Cardiac muscle cell (in vitro differentiated cells and primary cell): ENCODE results near the gene ERVFRD-1. TPM values are rescaled to one million over a fixed set of nuclear protein-coding genes. Genes with fewer than 3 reads are reported as not detected.

ENCODE experiments used
- DNase-seq, 2 donors: peaks; one replicate each; pipeline versions ENCODE4 v3.0.0 to v3.0.0-alpha.2; 2010 to 2017; ENCODE audit warnings: low read depth in 1 of 2, low spot score in 1 of 2
- H3K27ac ChIP-seq: fragments of 200-600 bp; sonication (generic); 2 replicates; pipeline ENCODE4 v1.5.1; 2016
- H3K27me3 ChIP-seq: fragments of 200-600 bp; sonication (generic); 2 replicates; pipeline ENCODE4 v1.6.0; 2016; ENCODE audit warnings: control low read depth
- H3K36me3 ChIP-seq: fragments of 200-600 bp; sonication (generic); 2 replicates; pipeline ENCODE4 v1.5.1; 2016; ENCODE audit warnings: control low read depth
- H3K4me1 ChIP-seq: fragments of 200-600 bp; sonication (generic); 2 replicates; pipeline ENCODE4 v1.8.1; 2017; ENCODE audit warnings: low read depth, mild to moderate bottlenecking, mixed run types
- H3K4me3 ChIP-seq: fragments of 200-600 bp; sonication (generic); 2 replicates; pipeline ENCODE4 v1.5.1; 2016; ENCODE audit warnings: mild to moderate bottlenecking
- H3K9me3 ChIP-seq: fragments of 200-600 bp; sonication (generic); 2 replicates; pipeline ENCODE4 v1.5.1; 2017; ENCODE audit warnings: low read depth, mild to moderate bottlenecking, control low read depth
- polyA plus RNA-seq: library from polyadenylated mRNA; unstranded; fragments of >200 nt; fragmentation: Nextera tagmentation; extraction: Ambion mirVana; gene quantifications from 2 replicates; pipeline ENCODE4 v1.2.1, GENCODE V29; 2016
- total RNA-seq: library from RNA; depleted of rRNA; stranded (reverse); fragments of >200 nt; gene quantifications from 2 replicates; pipeline ENCODE4 v1.2.3, GENCODE V29; 2016
- TF ChIP-seq, protein P1 (sequence below): IDR thresholded peaks from 2 replicates; pipeline ENCODE4 v1.5.1; 2012; ENCODE audit warnings: low read depth, mild to moderate bottlenecking, low read length

The ERVFRD-1 gene, protein sequence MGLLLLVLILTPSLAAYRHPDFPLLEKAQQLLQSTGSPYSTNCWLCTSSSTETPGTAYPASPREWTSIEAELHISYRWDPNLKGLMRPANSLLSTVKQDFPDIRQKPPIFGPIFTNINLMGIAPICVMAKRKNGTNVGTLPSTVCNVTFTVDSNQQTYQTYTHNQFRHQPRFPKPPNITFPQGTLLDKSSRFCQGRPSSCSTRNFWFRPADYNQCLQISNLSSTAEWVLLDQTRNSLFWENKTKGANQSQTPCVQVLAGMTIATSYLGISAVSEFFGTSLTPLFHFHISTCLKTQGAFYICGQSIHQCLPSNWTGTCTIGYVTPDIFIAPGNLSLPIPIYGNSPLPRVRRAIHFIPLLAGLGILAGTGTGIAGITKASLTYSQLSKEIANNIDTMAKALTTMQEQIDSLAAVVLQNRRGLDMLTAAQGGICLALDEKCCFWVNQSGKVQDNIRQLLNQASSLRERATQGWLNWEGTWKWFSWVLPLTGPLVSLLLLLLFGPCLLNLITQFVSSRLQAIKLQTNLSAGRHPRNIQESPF
- total RNA-seq (not detected in 2 replicates), polyA plus RNA-seq (0.05 TPM in 1 of 2 replicates, not detected in the other)

DNA sequence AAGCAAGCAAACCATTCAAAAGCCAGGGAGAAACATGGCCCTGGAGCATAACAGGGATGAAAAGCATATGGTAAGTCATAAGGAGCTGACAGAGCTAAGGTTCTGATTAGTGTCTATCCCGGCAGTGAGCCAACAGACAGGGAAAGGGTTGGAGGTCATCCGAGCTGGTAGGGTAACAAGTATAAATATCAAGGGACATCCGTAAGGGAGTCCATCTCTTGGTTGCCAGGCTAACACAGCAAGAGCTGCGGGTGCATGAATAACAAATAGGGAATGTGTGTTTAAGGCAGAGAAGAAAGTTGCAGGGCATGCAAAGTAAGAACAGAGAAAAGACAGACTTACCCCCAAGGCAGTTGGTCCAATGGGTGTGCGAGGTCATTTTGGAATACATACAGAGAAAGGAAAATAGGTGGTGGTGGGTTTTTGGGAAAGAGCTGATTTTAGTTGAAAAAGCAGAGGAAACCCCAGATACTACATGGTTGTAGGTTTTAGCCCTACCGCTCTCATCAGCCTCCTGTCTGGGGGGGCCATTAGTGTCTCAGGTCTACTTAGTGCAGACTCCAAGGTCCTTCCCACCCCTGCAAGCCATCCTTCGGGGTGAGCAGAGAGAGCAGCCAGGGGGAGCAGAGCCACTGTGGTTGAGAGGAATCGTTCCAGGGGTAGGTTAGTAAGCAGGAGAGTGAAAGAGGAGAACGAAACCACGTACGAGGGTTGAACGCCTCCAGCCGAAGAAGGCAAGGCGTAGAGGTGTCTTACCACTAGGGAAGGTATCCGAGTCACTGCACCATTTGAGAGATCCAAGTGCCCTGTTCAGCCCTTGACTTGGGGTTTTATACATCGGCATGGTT lies at the start of gene ERVFRD-1:
Gene ERVFRD-1, minus strand, starts transcription at position 805 of the 848 bp plus-strand sequence. CDS start 6,415 bp downstream, outside the sequence.
- Histone ChIP-seq H3K4me1 (no peaks in the 10 kb centered on the region), H3K4me3 (no peak within 1 kb of the TSS), H3K27me3 (no peaks in the 10 kb centered on the region), H3K27ac (peak within 1 kb of the TSS; percentile 69), H3K36me3 (no peaks in the 10 kb centered on the region), H3K9me3 (no peaks in the 10 kb centered on the region)
- TF ChIP-seq, protein P1, sequence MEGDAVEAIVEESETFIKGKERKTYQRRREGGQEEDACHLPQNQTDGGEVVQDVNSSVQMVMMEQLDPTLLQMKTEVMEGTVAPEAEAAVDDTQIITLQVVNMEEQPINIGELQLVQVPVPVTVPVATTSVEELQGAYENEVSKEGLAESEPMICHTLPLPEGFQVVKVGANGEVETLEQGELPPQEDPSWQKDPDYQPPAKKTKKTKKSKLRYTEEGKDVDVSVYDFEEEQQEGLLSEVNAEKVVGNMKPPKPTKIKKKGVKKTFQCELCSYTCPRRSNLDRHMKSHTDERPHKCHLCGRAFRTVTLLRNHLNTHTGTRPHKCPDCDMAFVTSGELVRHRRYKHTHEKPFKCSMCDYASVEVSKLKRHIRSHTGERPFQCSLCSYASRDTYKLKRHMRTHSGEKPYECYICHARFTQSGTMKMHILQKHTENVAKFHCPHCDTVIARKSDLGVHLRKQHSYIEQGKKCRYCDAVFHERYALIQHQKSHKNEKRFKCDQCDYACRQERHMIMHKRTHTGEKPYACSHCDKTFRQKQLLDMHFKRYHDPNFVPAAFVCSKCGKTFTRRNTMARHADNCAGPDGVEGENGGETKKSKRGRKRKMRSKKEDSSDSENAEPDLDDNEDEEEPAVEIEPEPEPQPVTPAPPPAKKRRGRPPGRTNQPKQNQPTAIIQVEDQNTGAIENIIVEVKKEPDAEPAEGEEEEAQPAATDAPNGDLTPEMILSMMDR = no peak
- DNase-seq = no peak

DNA sequence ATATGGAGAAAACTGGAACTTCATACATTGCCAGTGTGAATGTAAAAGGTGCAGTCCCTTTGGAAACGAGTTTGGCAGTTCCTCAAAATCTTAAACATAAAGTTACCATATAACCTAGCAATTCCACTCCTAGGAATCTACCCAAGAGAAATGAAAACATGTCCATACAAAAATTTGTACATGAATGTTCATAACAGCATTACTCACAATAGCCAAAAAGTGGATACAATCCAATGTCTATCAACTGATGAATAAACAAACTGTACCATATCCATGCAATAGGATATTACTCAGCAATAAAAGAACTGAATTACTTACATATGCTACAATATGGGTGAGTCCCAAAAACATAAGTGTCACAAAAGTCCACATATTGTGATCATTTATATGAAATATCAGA lies 48.7 kb upstream of the ERVFRD-1 start:
- TF ChIP-seq, protein P1 = no peak
- no peaks in the 10 kb centered on the region for H3K27me3 ChIP-seq

DNA sequence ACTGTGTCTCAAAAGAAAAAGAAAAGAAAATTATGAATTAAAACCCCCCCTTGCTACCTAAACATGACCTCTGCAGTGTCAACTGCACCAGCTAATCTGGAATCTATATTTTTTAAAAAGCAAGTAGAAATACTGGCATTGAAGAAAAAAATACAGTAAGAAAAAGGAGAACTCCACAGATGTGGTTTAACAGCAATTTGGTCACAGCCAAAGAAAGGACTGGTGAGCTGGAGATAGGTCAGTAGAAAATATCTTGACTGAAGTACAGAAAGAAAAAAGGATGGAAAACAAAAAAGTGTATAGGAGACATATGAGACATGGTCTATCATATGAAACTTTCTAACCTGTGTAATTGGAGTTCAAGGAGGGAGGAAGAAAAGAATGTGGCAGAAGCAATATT lies 44.1 kb upstream of the ERVFRD-1 start:
- Histone ChIP-seq H3K4me1 (no peaks in the 10 kb centered on the region), H3K36me3 (no peaks in the 10 kb centered on the region), H3K9me3 (peaks cover 3% of the 10 kb centered on the region), H3K27me3 (peaks cover 17% of the 10 kb centered on the region), H3K4me3 (no peak overlapping the region), H3K27ac (no peak overlapping the region)
- TF ChIP-seq, protein P1 = no peak
- DNase-seq = no peak

More for the DNA sequence above, 48.7 kb upstream of the ERVFRD-1 start:
- Histone ChIP-seq H3K9me3 (no peaks in the 10 kb centered on the region), H3K27ac (no peak overlapping the region), H3K36me3 (no peaks in the 10 kb centered on the region), H3K4me3 (no peak overlapping the region), H3K4me1 (no peaks in the 10 kb centered on the region)
- no peak for DNase-seq

DNA sequence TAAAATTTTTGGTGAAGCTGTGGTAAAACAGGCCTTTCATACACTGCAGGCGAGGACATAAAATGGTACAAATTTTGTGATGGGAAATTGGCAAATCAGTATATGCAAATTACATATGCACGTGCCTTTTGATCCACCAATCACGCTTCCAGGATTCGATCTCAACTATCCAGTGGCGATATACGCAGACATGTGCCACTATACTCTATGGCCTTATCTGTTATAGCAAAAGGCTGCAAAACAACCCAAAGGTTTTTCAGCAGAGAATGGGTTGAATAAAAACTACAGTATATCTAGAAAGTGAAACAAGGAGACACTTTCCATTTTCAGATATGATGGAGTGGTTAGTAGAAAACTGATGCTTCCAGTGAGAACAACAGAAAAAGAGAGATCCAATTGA lies 41.9 kb upstream of the ERVFRD-1 start:
- H3K4me3 ChIP-seq = no peak overlapping the region
- H3K27me3 ChIP-seq = peaks cover 17% of the 10 kb centered on the region
- TF ChIP-seq, protein P1 = no peak
- no peak overlapping the region for H3K27ac ChIP-seq
- peaks cover 3% of the 10 kb centered on the region for H3K9me3 ChIP-seq
- H3K4me1 ChIP-seq = no peaks in the 10 kb centered on the region
- no peaks in the 10 kb centered on the region for H3K36me3 ChIP-seq
- no peak for DNase-seq

DNA sequence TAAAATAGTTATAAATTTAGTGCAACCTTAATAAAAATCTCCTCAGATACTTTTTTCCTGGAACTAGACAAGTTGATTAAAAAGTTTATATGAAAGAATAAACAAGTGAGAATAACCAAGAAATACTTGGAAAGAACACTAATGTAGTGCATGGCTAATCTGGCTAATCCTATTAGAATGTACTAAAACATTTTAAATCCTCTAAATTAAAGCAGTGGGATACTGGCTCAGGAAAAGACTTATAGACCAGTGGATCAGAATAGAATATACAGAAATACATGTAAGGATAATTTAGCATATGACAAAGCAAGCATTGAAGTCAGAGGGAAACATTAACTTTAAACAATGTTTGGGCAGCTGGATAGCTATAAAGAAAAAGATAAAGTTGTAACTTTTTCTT lies 41.1 kb upstream of the ERVFRD-1 start:
- Histone ChIP-seq H3K27ac (no peak overlapping the region), H3K9me3 (peaks cover 3% of the 10 kb centered on the region), H3K4me3 (no peak overlapping the region), H3K27me3 (peaks cover 17% of the 10 kb centered on the region), H3K36me3 (no peaks in the 10 kb centered on the region), H3K4me1 (no peaks in the 10 kb centered on the region)
- no peak for DNase-seq
- TF ChIP-seq, protein P1 = no peak
